D721Med (cell line): Measurements from ENCODE around the gene PITPNC1.

Experiments
- DNase-seq: peaks from one replicate; pipeline ENCODE4 v3.0.0; 2011; ENCODE audit warnings: low spot score; ENCODE audit not compliant: insufficient read length
- FAIRE-seq: peaks from 2 replicates; lab custom pipeline; 2011; peaks lifted over from hg19 to GRCh38; lab: Jason Lieb, UNC
- CTCF ChIP-seq: IDR thresholded peaks from 2 replicates; pipeline ENCODE4 v1.5.1; 2012; ENCODE audit warnings: mild to moderate bottlenecking, control low read depth; ENCODE audit not compliant: insufficient read depth; ENCODE audit errors: missing control alignments

The PITPNC1 gene

GRCh38 chr17:67461228-67461780 is 84.2 kb downstream of the PITPNC1 start:
- TF ChIP-seq CTCF: no peak
- FAIRE-seq (no peak), DNase-seq (no peak)

DNA sequence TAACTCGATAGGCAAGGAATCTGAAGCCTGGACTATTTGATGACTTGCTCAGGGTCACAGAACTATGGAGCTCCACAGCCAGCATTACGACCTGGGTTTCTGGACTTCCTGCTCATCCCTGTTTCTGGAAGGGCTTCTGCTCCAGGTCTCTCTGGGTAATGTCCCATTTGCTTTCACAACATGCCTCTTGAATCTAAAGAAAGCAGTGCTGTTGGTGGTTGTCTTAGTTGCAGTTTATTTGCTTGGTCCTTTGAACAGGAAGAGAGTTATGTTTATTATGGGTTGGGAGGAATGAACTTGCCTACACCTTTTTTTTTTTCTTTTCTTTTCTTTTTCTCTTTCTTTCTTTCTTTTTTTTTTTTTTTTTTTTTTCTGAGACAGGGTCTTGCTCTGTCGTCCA is 84.8 kb downstream of the PITPNC1 start:
- no peak for FAIRE-seq
- TF ChIP-seq CTCF: no peak
- no peak for DNase-seq

- DNase-seq (no peak), FAIRE-seq (no peak)
- TF ChIP-seq CTCF: no peak
Observed at GRCh38 chr17:67466251-67466796, 89.2 kb downstream of the PITPNC1 start.

- FAIRE-seq (no peak), DNase-seq (peak; percentile 45)
- TF ChIP-seq CTCF: no peak
Observed at GRCh38 chr17:67467500-67468455, 90.7 kb downstream of the PITPNC1 start.

DNA sequence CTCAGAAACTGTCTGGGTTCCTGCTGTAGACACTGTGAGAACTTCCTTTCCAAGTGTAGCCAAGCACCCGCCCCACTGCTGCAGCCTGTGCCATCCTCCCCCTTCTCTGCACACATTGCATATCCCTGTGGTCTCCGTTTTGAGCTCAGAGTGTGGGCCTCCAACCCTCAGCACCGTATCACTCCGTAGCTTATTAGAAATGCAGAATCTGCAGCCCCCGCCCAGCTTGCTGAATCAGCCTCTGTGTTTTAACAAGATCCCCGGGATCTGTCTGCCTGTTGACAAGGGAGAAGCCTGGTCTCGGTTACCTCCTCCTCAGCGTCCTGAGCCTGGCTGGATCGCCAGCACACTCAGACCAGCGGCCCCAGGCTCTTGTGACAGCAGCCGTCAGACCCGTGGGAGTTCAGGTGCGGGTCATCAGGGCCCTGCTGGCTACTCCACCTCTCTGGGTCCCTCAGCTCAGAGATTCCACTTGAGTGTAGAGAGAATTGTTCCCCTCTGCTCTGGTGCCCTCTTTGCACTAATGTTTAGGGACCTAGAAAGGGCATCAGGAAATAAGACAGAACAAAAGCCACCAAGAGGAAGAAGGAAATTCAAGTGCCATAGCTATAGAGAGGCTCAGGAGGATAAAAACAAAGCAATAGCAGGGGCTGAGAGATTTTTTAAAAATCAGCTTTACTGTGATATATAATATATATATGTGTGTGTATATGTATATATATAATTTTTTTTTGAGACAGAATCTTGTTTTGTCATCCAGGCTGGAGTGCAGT is 92.3 kb downstream of the PITPNC1 start:
- no peak for FAIRE-seq
- no peak for DNase-seq
- no peak for TF ChIP-seq CTCF

GRCh38 chr17:67470163-67470562 is 93.1 kb downstream of the PITPNC1 start:
- TF ChIP-seq CTCF: no peak
- FAIRE-seq (no peak), DNase-seq (no peak)
